ENCODE measurements around the gene SREBF1. TPM values are rescaled to one million over a fixed set of nuclear protein-coding genes. Genes with fewer than 3 reads are reported as not detected.

SREBF1 gene
- total and polyA plus RNA-seq, 4 donors, result 68.4 to 134 (median 80.7) TPM

GRCh38 chr17:17806035-17806434, 30.8 kb downstream of the SREBF1 start:
- TF ChIP-seq CTCF (IDR thresholded peaks at IDR 0.05; ENCODE audit: control extremely low read depth, extremely low read depth), result no peak
- no peak overlapping the region for H3K9ac ChIP-seq (ENCODE audit: insufficient read depth in 1 of 2, low read length in 2 of 2)
- H3K9me3 ChIP-seq (ENCODE audit: control insufficient read depth in 4 of 4, insufficient read depth in 3 of 4, low read length in 3 of 4), result no peaks in the 10 kb centered on the region
- no peaks in the 10 kb centered on the region for H3K27me3 ChIP-seq (ENCODE audit: control insufficient read depth in 3 of 3, insufficient read depth in 3 of 3, low read length in 2 of 3)
- H3K4me3 ChIP-seq, result no peak overlapping the region
- DNase-seq (no peak), ATAC-seq (ENCODE audit: insufficient read depth, low FRiP score) (no peak)
- WGBS, 2 donors, result 96 to 97% methylated on average over 4 of the region's 4 CpGs
- H3K36me3 ChIP-seq (ENCODE audit: control insufficient read depth in 4 of 4, insufficient read depth in 4 of 4, low read length in 4 of 4), result peaks cover 0 to 39% (median 28%) of the 10 kb centered on the region in 4 donors
- H3K4me1 ChIP-seq (ENCODE audit: control insufficient read depth in 5 of 5, insufficient read depth in 5 of 5, low read length in 5 of 5), result peaks cover 0 to 19% (median 3%) of the 10 kb centered on the region in 5 donors
- no peak overlapping the region for H3K27ac ChIP-seq (ENCODE audit: low read depth in 1 of 2, low read length in 1 of 2)

DNA sequence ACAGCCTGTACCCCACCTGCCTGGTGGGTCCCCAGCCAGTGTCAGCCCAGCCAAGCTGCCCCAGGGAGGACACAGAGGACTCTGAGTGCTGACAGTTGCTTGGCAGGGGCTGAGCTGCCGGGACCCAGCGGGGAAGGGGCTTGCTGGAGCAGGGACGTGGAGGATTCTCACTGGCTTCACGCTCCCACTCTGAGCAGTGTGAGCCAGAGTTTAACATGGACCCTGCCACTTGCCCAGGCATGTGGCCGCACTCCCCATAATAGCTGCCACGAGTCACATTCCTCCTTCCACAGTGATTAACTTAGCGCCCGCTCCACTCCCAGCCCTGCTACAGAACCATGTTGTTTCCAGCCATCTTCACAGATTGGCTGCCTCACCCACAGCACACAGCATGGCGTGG, 31.2 kb downstream of the SREBF1 start:
- ATAC-seq (ENCODE audit: insufficient read depth, low FRiP score), result no peak
- WGBS, 2 donors, result 88 to 90% methylated on average over 9 of the region's 9 CpGs
- no peaks in the 10 kb centered on the region for H3K27me3 ChIP-seq (ENCODE audit: control insufficient read depth in 3 of 3, insufficient read depth in 3 of 3, low read length in 2 of 3)
- TF ChIP-seq CTCF (IDR thresholded peaks at IDR 0.05; ENCODE audit: control extremely low read depth, extremely low read depth), result no peak
- no peak for DNase-seq
- no peaks in the 10 kb centered on the region for H3K9me3 ChIP-seq (ENCODE audit: control insufficient read depth in 4 of 4, insufficient read depth in 3 of 4, low read length in 3 of 4)
- H3K4me1 ChIP-seq (ENCODE audit: control insufficient read depth in 5 of 5, insufficient read depth in 5 of 5, low read length in 5 of 5), result peaks cover 0 to 15% (median 0%) of the 10 kb centered on the region in 5 donors
- no peak overlapping the region for H3K9ac ChIP-seq (ENCODE audit: insufficient read depth in 1 of 2, low read length in 2 of 2)
- H3K4me3 ChIP-seq, result no peak overlapping the region
- peaks cover 0 to 43% (median 27%) of the 10 kb centered on the region in 4 donors for H3K36me3 ChIP-seq (ENCODE audit: control insufficient read depth in 4 of 4, insufficient read depth in 4 of 4, low read length in 4 of 4)
- H3K27ac ChIP-seq (ENCODE audit: low read depth in 1 of 2, low read length in 1 of 2), result no peak overlapping the region

- Histone ChIP-seq H3K36me3 (ENCODE audit: control insufficient read depth in 4 of 4, insufficient read depth in 4 of 4, low read length in 4 of 4) (peaks cover 0 to 53% (median 29%) of the 10 kb centered on the region in 4 donors), H3K27me3 (ENCODE audit: control insufficient read depth in 3 of 3, insufficient read depth in 3 of 3, low read length in 2 of 3) (no peaks in the 10 kb centered on the region), H3K27ac (ENCODE audit: low read depth in 1 of 2, low read length in 1 of 2) (no peak overlapping the region), H3K9me3 (ENCODE audit: control insufficient read depth in 4 of 4, insufficient read depth in 3 of 4, low read length in 3 of 4) (no peaks in the 10 kb centered on the region), H3K4me3 (no peak overlapping the region), H3K9ac (ENCODE audit: insufficient read depth in 1 of 2, low read length in 2 of 2) (no peak overlapping the region), H3K4me1 (ENCODE audit: control insufficient read depth in 5 of 5, insufficient read depth in 5 of 5, low read length in 5 of 5) (peaks cover 0 to under 1% (median 0%) of the 10 kb centered on the region in 5 donors)
- DNase-seq (no peak), ATAC-seq (ENCODE audit: insufficient read depth, low FRiP score) (no peak)
- WGBS, 2 donors, result 97 to 99% methylated on average over 3 of the region's 3 CpGs
- TF ChIP-seq CTCF (IDR thresholded peaks at IDR 0.05; ENCODE audit: control extremely low read depth, extremely low read depth), result no peak
Measured at GRCh38 chr17:17804007-17804406, 32.8 kb downstream of the SREBF1 start.

Measured in lung (tissue), 12 donors.